Stimulated activated effector memory CD8-positive, alpha-beta T cell treated with anti-CD3 and anti-CD28 coated beads, Interleukin-12 subunit alpha, Interleukin-12 subunit beta, amount 100 ng/mL, for 72 hours (primary cell): Measurements from ENCODE around the gene ITGAX.

ENCODE experiments used
- ATAC-seq: fragments of 150-1000 bp; cut with Tn5 transposase; 2 replicates; pipeline ENCODE4 v1.10.0; 2021
- DNase-seq, 2 donors: peaks; one replicate each; pipeline ENCODE4 v3.0.0; 2021 to 2022; ENCODE audit warnings: low spot score in 2 of 2
- H3K27ac Mint-ChIP-seq: one replicate; pipeline ENCODE4 v1.8.0; 2022; ENCODE audit warnings: mild to moderate bottlenecking, mixed read lengths
- H3K36me3 Mint-ChIP-seq: one replicate; pipeline ENCODE4 v1.8.0; 2022; ENCODE audit warnings: mild to moderate bottlenecking, mixed read lengths
- H3K4me1 Mint-ChIP-seq: one replicate; pipeline ENCODE4 v1.8.0; 2022; ENCODE audit warnings: mixed read lengths
- H3K4me3 Mint-ChIP-seq: one replicate; pipeline ENCODE4 v1.8.0; 2022; ENCODE audit warnings: mild to moderate bottlenecking, mixed read lengths
- H3K9me3 Mint-ChIP-seq: one replicate; pipeline ENCODE4 v1.8.0; 2022; ENCODE audit warnings: mixed read lengths

ITGAX gene

GRCh38 chr16:31377210-31377903 is 22.4 kb downstream of the ITGAX start:
- H3K4me3 Mint-ChIP-seq, result no peak overlapping the region
- ATAC-seq, result peak; percentile 36
- H3K4me1 Mint-ChIP-seq, result peaks cover 23% of the 10 kb centered on the region
- H3K9me3 Mint-ChIP-seq, result no peaks in the 10 kb centered on the region
- H3K27ac Mint-ChIP-seq, result peak overlapping the region; percentile 32
- DNase-seq, result no peak
- H3K36me3 Mint-ChIP-seq, result peaks cover 22% of the 10 kb centered on the region

GRCh38 chr16:31380201-31380600 is 25.2 kb downstream of the ITGAX start:
- H3K4me3 Mint-ChIP-seq, result no peak overlapping the region
- H3K36me3 Mint-ChIP-seq, result peaks cover 26% of the 10 kb centered on the region
- H3K9me3 Mint-ChIP-seq, result no peaks in the 10 kb centered on the region
- peaks cover 27% of the 10 kb centered on the region for H3K4me1 Mint-ChIP-seq
- H3K27ac Mint-ChIP-seq, result peak overlapping the region; percentile 26
- DNase-seq, result no peak
- no peak for ATAC-seq

DNA sequence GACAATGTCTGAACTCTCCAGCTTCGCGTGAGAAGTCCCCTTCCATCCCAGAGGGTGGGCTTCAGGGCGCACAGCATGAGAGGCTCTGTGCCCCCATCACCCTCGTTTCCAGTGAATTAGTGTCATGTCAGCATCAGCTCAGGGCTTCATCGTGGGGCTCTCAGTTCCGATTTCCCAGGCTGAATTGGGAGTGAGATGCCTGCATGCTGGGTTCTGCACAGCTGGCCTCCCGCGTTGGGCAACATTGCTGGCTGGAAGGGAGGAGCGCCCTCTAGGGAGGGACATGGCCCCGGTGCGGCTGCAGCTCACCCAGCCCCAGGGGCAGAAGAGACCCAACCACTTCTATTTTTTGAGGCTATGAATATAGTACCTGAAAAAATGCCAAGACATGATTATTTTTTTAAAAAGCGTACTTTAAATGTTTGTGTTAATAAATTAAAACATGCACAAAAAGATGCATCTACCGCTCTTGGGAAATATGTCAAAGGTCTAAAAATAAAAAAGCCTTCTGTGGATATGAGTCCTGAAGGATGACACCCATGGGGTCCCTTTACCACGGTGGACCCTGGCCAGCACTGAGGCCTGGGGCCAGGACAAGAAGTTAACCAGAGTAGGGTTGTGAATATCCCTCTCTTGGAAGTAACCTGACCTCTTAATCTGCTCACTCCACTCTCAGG is 27.6 kb downstream of the ITGAX start:
- H3K4me1 Mint-ChIP-seq, result peaks cover 38% of the 10 kb centered on the region
- ATAC-seq (peak; percentile 51), DNase-seq (peak; percentile 63 to 81)
- peaks cover 18% of the 10 kb centered on the region for H3K36me3 Mint-ChIP-seq
- H3K9me3 Mint-ChIP-seq, result no peaks in the 10 kb centered on the region
- H3K4me3 Mint-ChIP-seq, result no peak overlapping the region
- no peak overlapping the region for H3K27ac Mint-ChIP-seq

GRCh38 chr16:31385680-31386079 is 30.7 kb downstream of the ITGAX start:
- H3K36me3 Mint-ChIP-seq, result peaks cover 9% of the 10 kb centered on the region
- no peak for DNase-seq
- peak overlapping the region; percentile 53 for H3K27ac Mint-ChIP-seq
- no peak overlapping the region for H3K4me3 Mint-ChIP-seq
- ATAC-seq, result no peak
- peaks cover 36% of the 10 kb centered on the region for H3K4me1 Mint-ChIP-seq
- no peaks in the 10 kb centered on the region for H3K9me3 Mint-ChIP-seq

- H3K27ac Mint-ChIP-seq, result peak overlapping the region; percentile 53
- peak in 1 of 2 donors; percentile 63 for DNase-seq
- ATAC-seq, result peak; percentile 99
- H3K4me1 Mint-ChIP-seq, result peaks cover 36% of the 10 kb centered on the region
- H3K9me3 Mint-ChIP-seq, result no peaks in the 10 kb centered on the region
- peak overlapping the region; percentile 43 for H3K4me3 Mint-ChIP-seq
- H3K36me3 Mint-ChIP-seq, result peaks cover 9% of the 10 kb centered on the region
Observed at GRCh38 chr16:31386157-31386984, 31.4 kb downstream of the ITGAX start.

DNA sequence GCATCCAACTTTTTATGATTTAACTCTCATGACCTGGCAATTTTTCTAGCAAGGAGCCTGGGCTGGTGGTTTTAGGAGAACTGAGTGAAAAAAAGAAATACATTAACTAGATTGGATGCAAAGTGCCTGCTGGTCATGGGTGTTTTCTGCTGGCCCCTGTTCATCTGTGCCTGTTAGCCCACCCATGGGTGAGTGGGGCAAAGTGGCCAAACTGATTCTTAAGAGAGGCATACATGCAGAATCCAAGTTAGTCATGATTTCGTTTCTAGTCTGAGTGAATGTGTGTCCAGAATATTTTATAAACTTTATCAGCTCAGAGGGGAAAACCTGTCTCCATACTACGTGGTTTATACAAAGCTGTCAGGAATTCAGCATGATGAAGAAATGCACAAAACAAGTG is 33.6 kb downstream of the ITGAX start:
- Mint-ChIP-seq H3K36me3 (no peaks in the 10 kb centered on the region), H3K4me3 (no peak overlapping the region), H3K9me3 (no peaks in the 10 kb centered on the region), H3K4me1 (peaks cover 25% of the 10 kb centered on the region), H3K27ac (no peak overlapping the region)
- DNase-seq (no peak), ATAC-seq (no peak)

- Mint-ChIP-seq H3K9me3 (no peaks in the 10 kb centered on the region), H3K4me1 (peaks cover 22% of the 10 kb centered on the region), H3K36me3 (no peaks in the 10 kb centered on the region), H3K4me3 (no peak overlapping the region), H3K27ac (no peak overlapping the region)
- DNase-seq (no peak), ATAC-seq (no peak)
Observed at GRCh38 chr16:31390504-31391041, 35.6 kb downstream of the ITGAX start.

DNA sequence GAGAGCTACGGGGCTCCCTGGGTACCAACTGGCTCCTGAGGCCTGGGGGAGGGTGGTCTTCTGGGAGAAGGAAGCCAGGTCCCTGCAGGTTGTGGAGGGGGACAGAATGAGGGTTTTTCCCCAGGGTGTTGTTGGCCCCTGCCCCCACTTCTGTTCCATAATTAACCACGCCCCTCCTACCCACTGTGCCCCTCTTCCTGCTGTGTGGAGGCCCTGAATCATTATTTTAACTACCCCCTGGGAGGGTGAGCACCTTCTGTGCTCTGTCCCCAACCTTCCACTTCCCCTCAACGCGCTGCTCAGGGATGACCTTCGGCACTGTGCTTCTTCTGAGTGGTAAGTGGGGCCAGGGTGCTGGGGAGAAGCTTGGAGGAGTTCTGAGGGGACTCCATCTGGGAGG is 38.1 kb downstream of the ITGAX start, which contains the start of gene ITGAD:
ITGAD (plus strand) TSS at position 280 of the 400 bp plus-strand sequence; CDS start at position 306, 26 bp downstream.
- H3K27ac Mint-ChIP-seq, result no peak within 1 kb of the TSS
- ATAC-seq, result no peak
- no peak for DNase-seq

DNA sequence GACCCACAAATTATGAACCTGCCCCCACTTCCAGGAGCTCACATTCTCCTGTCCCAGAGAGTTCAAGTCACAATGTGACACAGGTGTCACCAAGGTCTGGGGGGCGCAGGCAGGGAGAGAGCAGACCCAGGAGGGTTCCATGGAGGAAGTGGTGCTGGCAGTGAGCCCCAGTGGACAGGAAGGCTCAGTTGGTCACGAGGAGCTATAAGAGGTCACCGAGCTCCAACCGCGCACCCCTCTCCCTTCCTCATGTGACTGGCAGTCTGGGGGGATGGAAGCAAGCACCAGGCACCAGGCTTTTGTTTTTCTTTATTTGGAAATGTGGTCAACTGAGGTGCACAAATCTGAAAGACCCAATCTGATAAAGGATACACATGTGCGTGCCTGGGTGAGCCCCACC is 40.7 kb downstream of the ITGAX start:
- Mint-ChIP-seq H3K4me1 (peaks cover 25% of the 10 kb centered on the region), H3K9me3 (peaks cover 8% of the 10 kb centered on the region), H3K4me3 (no peak overlapping the region), H3K27ac (no peak overlapping the region), H3K36me3 (no peaks in the 10 kb centered on the region)
- no peak for DNase-seq
- ATAC-seq, result no peak

More for the DNA sequence above, 38.1 kb downstream of the ITGAX start, which contains the start of gene ITGAD:
- Mint-ChIP-seq H3K4me3 (no peak within 1 kb of the TSS), H3K4me1 (peaks cover 6% of the 10 kb centered on the region), H3K36me3 (no peaks in the 10 kb centered on the region), H3K9me3 (no peaks in the 10 kb centered on the region)

DNA sequence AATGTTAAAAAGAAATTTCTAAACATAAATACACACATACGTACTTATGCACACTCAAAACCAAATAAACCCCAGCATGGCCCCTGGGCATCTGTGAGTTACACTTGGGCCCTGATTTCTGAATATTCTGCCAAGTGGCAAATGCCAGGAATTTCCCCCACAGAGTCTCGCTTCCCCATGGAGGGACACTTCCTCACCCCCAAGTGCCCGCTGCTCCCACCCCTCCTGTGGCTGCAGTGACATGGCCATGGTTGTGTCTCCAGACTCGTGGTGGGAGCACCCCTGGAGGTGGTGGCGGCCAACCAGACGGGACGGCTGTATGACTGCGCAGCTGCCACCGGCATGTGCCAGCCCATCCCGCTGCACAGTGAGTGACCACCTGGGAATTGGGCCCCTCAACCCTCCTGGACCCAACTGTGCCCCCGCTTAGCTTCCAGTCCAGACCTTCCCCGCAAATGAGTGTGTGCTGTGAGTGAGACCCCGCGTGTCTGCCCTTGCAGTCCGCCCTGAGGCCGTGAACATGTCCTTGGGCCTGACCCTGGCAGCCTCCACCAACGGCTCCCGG is 42.2 kb downstream of the ITGAX start:
- peaks cover 8% of the 10 kb centered on the region for H3K9me3 Mint-ChIP-seq
- H3K4me3 Mint-ChIP-seq, result no peak overlapping the region
- no peak overlapping the region for H3K27ac Mint-ChIP-seq
- DNase-seq (no peak), ATAC-seq (no peak)
- no peaks in the 10 kb centered on the region for H3K36me3 Mint-ChIP-seq
- peaks cover 32% of the 10 kb centered on the region for H3K4me1 Mint-ChIP-seq

GRCh38 chr16:31397701-31398100 is 42.7 kb downstream of the ITGAX start:
- ATAC-seq (no peak), DNase-seq (no peak)
- peaks cover 35% of the 10 kb centered on the region for H3K4me1 Mint-ChIP-seq
- H3K27ac Mint-ChIP-seq, result no peak overlapping the region
- H3K4me3 Mint-ChIP-seq, result no peak overlapping the region
- H3K36me3 Mint-ChIP-seq, result no peaks in the 10 kb centered on the region
- H3K9me3 Mint-ChIP-seq, result peaks cover 8% of the 10 kb centered on the region

GRCh38 chr16:31400191-31400590 is 45.2 kb downstream of the ITGAX start:
- Mint-ChIP-seq H3K4me1 (peaks cover 48% of the 10 kb centered on the region), H3K27ac (peak overlapping the region; percentile 48), H3K36me3 (no peaks in the 10 kb centered on the region), H3K4me3 (no peak overlapping the region), H3K9me3 (peaks cover 8% of the 10 kb centered on the region)
- ATAC-seq (peak; percentile 74), DNase-seq (no peak)

DNA sequence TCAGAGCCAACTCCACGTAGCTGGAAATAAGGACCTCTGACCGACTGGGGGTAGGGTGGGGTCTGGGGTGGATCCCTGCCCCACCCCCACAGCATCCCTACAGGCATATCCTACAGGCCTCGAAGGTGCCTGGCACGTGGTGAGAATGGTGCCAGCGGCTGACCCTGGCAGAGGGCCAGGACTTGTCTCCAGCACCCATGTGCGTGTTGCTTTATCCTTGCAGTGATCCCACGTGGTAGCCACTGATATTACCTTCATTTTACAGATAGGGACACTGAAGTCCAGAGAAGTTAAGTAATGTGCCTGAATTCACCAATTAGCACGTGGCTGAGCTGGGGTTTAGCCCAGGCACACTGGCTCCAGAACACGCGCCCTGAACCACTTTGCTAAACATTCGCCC is 46.5 kb downstream of the ITGAX start:
- H3K4me1 Mint-ChIP-seq, result peaks cover 48% of the 10 kb centered on the region

DNA sequence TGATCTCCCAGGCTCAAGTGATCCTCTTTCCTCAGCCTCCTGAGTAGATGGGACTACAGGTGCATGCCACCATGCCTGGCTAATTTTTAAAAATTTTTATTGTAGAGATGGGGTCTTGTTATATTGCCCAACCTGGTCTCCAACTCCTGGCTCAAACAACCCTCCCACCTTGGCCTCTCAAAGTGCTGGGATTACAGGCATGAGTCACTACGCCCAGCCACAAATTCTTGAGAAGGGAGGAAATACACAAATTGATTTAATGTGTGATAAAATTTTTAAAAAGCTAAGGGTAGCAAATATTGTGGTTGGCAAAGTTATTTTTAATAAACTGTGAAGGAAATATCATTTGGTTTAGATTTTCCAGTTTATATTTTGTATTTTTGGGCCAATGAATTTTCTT is 47.7 kb downstream of the ITGAX start:
- no peak for DNase-seq
- H3K27ac Mint-ChIP-seq, result peak overlapping the region; percentile 29

More for the DNA sequence above, 46.5 kb downstream of the ITGAX start:
- Mint-ChIP-seq H3K9me3 (peaks cover 8% of the 10 kb centered on the region), H3K27ac (peak overlapping the region; percentile 20), H3K4me3 (no peak overlapping the region), H3K36me3 (no peaks in the 10 kb centered on the region)
- ATAC-seq (no peak), DNase-seq (no peak)

More for the DNA sequence above, 47.7 kb downstream of the ITGAX start:
- Mint-ChIP-seq H3K36me3 (no peaks in the 10 kb centered on the region), H3K4me1 (peaks cover 46% of the 10 kb centered on the region), H3K9me3 (peaks cover 8% of the 10 kb centered on the region), H3K4me3 (no peak overlapping the region)
- ATAC-seq, result no peak
